Calu3 (cell line): ENCODE results near the gene NIPBL. TPM values are rescaled to one million over a fixed set of nuclear protein-coding genes. Genes with fewer than 3 reads are reported as not detected.

Source experiments
- BruUV-seq: library from RNA; stranded (reverse); fragments of 400-500 nt; replicated peaks from 2 replicates; lab custom pipeline; 2021; lab: Mats Ljungman, UMichigan
- CTCF ChIA-PET: fragments of 300-600 bp; sonication (Branson Sonifier 250); formaldehyde crosslinking; loops from one replicate; lab custom pipeline; 2022; ENCODE audit warnings: antibody characterized with exemption; lab: Charles Lee
- DNase-seq: peaks from one replicate; pipeline ENCODE4 v3.0.0; 2022
- H3K27ac Mint-ChIP-seq: one replicate; pipeline ENCODE4 v1.8.0; 2022; ENCODE audit warnings: mixed read lengths; ENCODE audit not compliant: unreplicated experiment
- H3K27me3 Mint-ChIP-seq: one replicate; pipeline ENCODE4 v1.8.0; 2022; ENCODE audit warnings: mixed read lengths; ENCODE audit not compliant: unreplicated experiment
- H3K36me3 Mint-ChIP-seq: one replicate; pipeline ENCODE4 v1.8.0; 2022; ENCODE audit warnings: mild to moderate bottlenecking, moderate library complexity, mixed read lengths; ENCODE audit not compliant: insufficient read depth, unreplicated experiment
- H3K4me1 Mint-ChIP-seq: one replicate; pipeline ENCODE4 v1.8.0; 2022; ENCODE audit warnings: mild to moderate bottlenecking, low read depth, mixed read lengths; ENCODE audit not compliant: unreplicated experiment
- H3K4me3 Mint-ChIP-seq: one replicate; pipeline ENCODE4 v1.8.0; 2022; ENCODE audit warnings: mild to moderate bottlenecking, low read depth, moderate library complexity, mixed read lengths; ENCODE audit not compliant: unreplicated experiment
- H3K9me3 Mint-ChIP-seq: one replicate; pipeline ENCODE4 v1.8.0; 2022; ENCODE audit warnings: low read depth, mixed read lengths; ENCODE audit not compliant: unreplicated experiment
- CTCF ChIP-seq: fragments of 200-600 bp; IDR thresholded peaks from one replicate; pipeline ENCODE4 v1.8.0; 2022; ENCODE audit warnings: antibody characterized with exemption; ENCODE audit not compliant: unreplicated experiment
- intact Hi-C: fragments of 100-400 bp; cut with micrococcal nuclease; formaldehyde crosslinking; loops from one replicate; pipeline ENCODE4 v1.10.0; 2022; ENCODE audit not compliant: unreplicated experiment
- total RNA-seq: library from RNA; stranded (reverse); gene quantifications from 2 replicates; pipeline ENCODE4 v1.2.3, GENCODE V29; 2022

Gene NIPBL
- total RNA-seq, 1 experiment from 2014 or later = 53.2 TPM

- Mint-ChIP-seq H3K36me3 (peaks cover 5% of the 10 kb centered on the region), H3K4me1 (no peaks in the 10 kb centered on the region), H3K9me3 (no peaks in the 10 kb centered on the region), H3K27ac (no peak overlapping the region), H3K4me3 (no peak overlapping the region), H3K27me3 (no peaks in the 10 kb centered on the region)
- no peak for DNase-seq
- intact Hi-C loops = no loop called here
- no peak for TF ChIP-seq CTCF
- CTCF ChIA-PET = no interaction called here
- BruUV-seq = no TSS peak
Measured at GRCh38 chr5:37037840-37038239, 161.3 kb downstream of the NIPBL start.

GRCh38 chr5:37039824-37040223 is 163.3 kb downstream of the NIPBL start:
- Mint-ChIP-seq H3K9me3 (no peaks in the 10 kb centered on the region), H3K27ac (no peak overlapping the region), H3K4me1 (no peaks in the 10 kb centered on the region), H3K4me3 (no peak overlapping the region), H3K36me3 (peaks cover 5% of the 10 kb centered on the region), H3K27me3 (no peaks in the 10 kb centered on the region)
- CTCF ChIA-PET = no interaction called here
- intact Hi-C loops = no loop called here
- no peak for DNase-seq
- no peak for TF ChIP-seq CTCF
- no TSS peak for BruUV-seq

- CTCF ChIA-PET = no interaction called here
- no peak for DNase-seq
- H3K4me1 Mint-ChIP-seq = no peaks in the 10 kb centered on the region
Measured at GRCh38 chr5:37043693-37044092, 167.1 kb downstream of the NIPBL start.

GRCh38 chr5:37044120-37044519 is 167.6 kb downstream of the NIPBL start:
- DNase-seq = no peak
- CTCF ChIA-PET = interaction anchor here (0.7 kb wide), 1 partner anchor 35 kb away, joined by 5 read pairs; no protein-coding TSS in a partner anchor
- Mint-ChIP-seq H3K27ac (no peak overlapping the region), H3K4me3 (no peak overlapping the region), H3K9me3 (no peaks in the 10 kb centered on the region), H3K27me3 (no peaks in the 10 kb centered on the region), H3K4me1 (no peaks in the 10 kb centered on the region), H3K36me3 (peaks cover 13% of the 10 kb centered on the region)
- intact Hi-C loops = no loop called here
- no peak for TF ChIP-seq CTCF
- BruUV-seq = no TSS peak

More at GRCh38 chr5:37043693-37044092, 167.1 kb downstream of the NIPBL start:
- intact Hi-C loops = no loop called here
- Mint-ChIP-seq H3K9me3 (no peaks in the 10 kb centered on the region), H3K36me3 (peaks cover 13% of the 10 kb centered on the region), H3K27me3 (no peaks in the 10 kb centered on the region), H3K27ac (no peak overlapping the region), H3K4me3 (no peak overlapping the region)
- no TSS peak for BruUV-seq
- TF ChIP-seq CTCF = no peak
